OCI-LY7 (cell line): ENCODE results near the gene TACR2.

ENCODE experiments used
- EZH2phosphoT487 ChIP-seq: fragments of 200-600 bp; sonication (generic); IDR thresholded peaks from 2 replicates; pipeline ENCODE4 v1.6.1; 2018; ENCODE audit warnings: low read depth, borderline replicate concordance, mild to moderate bottlenecking, mixed run types, antibody characterized with exemption, low read length, moderate library complexity, mixed read lengths
- TF ChIP-seq, protein P1 (sequence below): fragments of 200-600 bp; sonication (generic); conservative IDR thresholded peaks from 2 replicates; pipeline ENCODE4 v1.5.1; 2014; ENCODE audit warnings: mild to moderate bottlenecking, antibody characterized with exemption, low read length, moderate library complexity, mixed read lengths

DNA sequence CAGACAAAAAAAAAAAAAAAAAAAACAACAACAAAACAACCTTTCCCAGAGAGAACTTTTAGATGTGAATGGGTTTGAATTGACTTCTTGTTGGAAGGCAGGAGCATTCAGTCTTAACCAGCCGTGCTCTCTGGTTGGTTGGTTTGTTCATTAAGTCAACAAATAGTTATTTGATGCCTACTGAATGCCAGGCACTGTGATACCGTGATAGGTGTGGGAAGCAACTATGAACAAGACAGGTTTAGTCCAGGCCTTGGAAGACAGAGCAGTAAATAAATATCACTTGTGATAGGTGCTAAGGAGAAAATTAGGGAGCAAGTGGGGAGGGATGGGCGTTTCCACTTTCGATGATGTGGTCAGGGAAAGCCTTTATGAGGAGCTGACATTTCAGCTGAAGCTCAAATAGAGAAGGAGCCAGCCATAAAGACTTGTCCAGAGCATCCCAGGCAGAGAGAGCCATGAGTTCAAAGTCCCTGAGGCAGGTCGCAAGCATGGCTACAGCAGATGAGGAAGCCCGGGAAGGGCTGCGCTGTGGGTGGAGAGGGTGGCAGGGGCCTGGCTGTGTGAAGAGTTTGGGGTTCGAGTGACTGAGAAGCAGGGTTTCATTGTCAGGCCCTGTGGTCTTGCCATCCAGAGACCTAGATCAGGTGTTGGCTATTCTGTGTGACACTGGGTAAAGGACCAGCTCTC lies 42.5 kb upstream of the TACR2 start:
- TF ChIP-seq, protein P1, sequence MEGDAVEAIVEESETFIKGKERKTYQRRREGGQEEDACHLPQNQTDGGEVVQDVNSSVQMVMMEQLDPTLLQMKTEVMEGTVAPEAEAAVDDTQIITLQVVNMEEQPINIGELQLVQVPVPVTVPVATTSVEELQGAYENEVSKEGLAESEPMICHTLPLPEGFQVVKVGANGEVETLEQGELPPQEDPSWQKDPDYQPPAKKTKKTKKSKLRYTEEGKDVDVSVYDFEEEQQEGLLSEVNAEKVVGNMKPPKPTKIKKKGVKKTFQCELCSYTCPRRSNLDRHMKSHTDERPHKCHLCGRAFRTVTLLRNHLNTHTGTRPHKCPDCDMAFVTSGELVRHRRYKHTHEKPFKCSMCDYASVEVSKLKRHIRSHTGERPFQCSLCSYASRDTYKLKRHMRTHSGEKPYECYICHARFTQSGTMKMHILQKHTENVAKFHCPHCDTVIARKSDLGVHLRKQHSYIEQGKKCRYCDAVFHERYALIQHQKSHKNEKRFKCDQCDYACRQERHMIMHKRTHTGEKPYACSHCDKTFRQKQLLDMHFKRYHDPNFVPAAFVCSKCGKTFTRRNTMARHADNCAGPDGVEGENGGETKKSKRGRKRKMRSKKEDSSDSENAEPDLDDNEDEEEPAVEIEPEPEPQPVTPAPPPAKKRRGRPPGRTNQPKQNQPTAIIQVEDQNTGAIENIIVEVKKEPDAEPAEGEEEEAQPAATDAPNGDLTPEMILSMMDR: no peak
- no peak for TF ChIP-seq EZH2phosphoT487
